ENCODE measurements around the gene TKFC.

Gene TKFC, protein sequence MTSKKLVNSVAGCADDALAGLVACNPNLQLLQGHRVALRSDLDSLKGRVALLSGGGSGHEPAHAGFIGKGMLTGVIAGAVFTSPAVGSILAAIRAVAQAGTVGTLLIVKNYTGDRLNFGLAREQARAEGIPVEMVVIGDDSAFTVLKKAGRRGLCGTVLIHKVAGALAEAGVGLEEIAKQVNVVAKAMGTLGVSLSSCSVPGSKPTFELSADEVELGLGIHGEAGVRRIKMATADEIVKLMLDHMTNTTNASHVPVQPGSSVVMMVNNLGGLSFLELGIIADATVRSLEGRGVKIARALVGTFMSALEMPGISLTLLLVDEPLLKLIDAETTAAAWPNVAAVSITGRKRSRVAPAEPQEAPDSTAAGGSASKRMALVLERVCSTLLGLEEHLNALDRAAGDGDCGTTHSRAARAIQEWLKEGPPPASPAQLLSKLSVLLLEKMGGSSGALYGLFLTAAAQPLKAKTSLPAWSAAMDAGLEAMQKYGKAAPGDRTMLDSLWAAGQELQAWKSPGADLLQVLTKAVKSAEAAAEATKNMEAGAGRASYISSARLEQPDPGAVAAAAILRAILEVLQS

DNA sequence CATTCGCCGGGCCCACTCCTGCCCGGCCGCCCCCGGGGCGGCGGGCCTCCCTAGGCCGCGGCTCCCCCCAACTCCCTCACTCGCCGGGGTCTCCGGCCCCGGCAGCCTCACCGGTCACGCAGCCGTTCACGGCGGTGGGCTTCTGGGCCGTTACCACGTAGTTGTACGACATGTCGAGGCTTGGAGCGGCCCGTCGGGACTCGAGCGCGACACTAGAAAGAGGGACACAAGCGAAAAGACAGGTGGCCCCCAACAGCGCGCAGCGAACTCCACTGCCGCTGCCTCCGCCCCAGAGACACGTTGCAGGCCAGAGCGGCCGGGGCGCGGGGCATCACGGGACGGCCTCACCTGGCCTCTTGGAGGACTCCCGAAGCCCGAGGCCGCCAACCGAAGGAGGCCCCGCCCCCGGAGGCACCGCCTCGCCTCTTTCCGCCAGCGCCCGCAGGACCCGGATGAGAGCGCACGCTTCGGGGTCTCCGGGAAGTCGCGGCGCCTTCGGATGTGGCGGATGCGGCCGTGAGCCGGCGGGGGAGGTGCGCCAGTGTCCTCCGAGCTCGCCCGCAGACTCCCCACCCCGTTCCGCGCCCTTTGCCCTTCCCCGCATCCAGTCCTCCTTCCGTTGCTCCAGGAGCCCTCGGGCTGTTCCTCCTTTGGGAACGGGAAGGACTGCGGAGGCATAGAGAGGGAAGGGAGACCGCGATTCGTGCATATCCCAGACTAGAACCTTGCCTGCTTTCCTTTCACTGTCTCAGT is at the start of gene TKFC, which contains the start of gene DDB1:
TSS of gene TKFC (plus strand) at position 432 of the 753 bp plus-strand sequence. CDS start 1,501 bp downstream, outside the sequence.
TSS of gene DDB1 (minus strand) at position 309 of the 753 bp plus-strand sequence. CDS start at position 172, 137 bp downstream.
- peak; percentile 99 for DNase-seq (ENCODE audit: extremely low spot score)
- ChIA-PET POLR2A (no interaction called here), CTCF (interaction anchor here (1.3 to 14.3 kb wide), 6 partner anchors 9 to 59 kb away, joined by 4 to 501 read pairs (median 41); partner anchors contain the start of genes CYB561A3, TMEM138 and TMEM216)
- TF ChIP-seq, protein P1, sequence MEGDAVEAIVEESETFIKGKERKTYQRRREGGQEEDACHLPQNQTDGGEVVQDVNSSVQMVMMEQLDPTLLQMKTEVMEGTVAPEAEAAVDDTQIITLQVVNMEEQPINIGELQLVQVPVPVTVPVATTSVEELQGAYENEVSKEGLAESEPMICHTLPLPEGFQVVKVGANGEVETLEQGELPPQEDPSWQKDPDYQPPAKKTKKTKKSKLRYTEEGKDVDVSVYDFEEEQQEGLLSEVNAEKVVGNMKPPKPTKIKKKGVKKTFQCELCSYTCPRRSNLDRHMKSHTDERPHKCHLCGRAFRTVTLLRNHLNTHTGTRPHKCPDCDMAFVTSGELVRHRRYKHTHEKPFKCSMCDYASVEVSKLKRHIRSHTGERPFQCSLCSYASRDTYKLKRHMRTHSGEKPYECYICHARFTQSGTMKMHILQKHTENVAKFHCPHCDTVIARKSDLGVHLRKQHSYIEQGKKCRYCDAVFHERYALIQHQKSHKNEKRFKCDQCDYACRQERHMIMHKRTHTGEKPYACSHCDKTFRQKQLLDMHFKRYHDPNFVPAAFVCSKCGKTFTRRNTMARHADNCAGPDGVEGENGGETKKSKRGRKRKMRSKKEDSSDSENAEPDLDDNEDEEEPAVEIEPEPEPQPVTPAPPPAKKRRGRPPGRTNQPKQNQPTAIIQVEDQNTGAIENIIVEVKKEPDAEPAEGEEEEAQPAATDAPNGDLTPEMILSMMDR (IDR thresholded peaks at IDR 0.05; ENCODE audit: control extremely low read depth, extremely low read depth, low read depth, missing control alignments) = no peak

DNA sequence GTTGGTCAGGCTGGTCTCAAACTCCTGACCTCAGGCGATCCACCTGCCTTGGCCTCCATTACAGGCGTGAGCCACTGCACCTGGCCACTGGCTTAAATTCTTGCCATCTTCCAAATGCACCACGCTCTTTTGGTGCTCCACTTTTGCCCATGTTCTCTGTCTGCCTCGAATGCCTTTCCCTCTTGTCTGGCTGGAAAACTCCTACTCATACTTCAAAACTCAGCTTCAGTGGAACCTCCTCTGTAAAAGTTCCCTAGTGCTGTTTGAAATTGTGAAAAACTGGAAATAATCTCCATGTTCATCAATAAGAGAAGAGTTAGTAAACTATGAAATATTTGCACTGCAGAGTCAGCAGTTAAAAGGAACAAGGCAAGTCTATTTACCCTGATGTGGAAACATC is 49.4 kb upstream of the TKFC start:
- ChIA-PET POLR2A (no interaction called here), CTCF (interaction anchor here (0.8 kb wide), 1 partner anchor 10 kb away, joined by 3 read pairs; no protein-coding TSS in a partner anchor)
- TF ChIP-seq, protein P1 (IDR thresholded peaks at IDR 0.05; ENCODE audit: control extremely low read depth, extremely low read depth, low read depth, missing control alignments) = no peak
- no peak for DNase-seq (ENCODE audit: extremely low spot score)

DNA sequence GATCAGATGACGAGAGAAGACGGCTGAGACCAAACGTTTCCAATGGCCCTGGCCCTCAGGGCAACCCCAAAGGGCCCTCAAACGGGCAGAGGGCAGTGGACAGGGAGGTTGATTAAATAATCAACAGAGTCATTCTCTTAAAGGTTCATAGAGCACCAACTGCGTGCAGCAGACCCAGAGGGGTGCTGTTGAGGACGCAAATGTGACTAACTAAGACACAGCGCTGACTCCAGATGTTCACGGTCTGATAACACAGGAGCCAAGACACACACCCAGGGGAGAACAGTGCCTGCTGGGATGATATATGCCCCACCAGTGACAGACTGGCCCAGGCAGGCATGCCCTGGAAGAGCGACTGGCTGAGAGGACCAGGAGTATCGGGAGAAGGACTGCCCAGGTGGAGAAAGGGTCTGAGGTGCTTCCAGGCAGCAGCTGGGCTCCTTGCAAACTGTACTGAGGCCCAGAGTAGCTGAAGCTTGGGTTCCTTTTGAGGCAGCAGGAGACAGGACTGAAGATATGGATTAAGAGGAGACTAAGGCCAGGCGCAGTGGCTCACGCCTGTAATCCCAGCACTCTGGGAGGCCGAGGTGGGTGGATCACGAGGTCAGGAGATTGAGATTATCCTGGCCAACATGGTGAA is 45.6 kb upstream of the TKFC start:
- POLR2A ChIA-PET = interaction anchor here (0.6 kb wide), 1 partner anchor 25 kb away, joined by 4 read pairs; no protein-coding TSS in a partner anchor
- CTCF ChIA-PET = interaction anchor here (1.1 to 2.7 kb wide), 3 partner anchors 12 to 33 kb away, joined by 3 to 8 read pairs (median 4); no protein-coding TSS in a partner anchor
- no peak for DNase-seq (ENCODE audit: extremely low spot score)
- TF ChIP-seq, protein P1 (IDR thresholded peaks at IDR 0.05; ENCODE audit: control extremely low read depth, extremely low read depth, low read depth, missing control alignments) = no peak

DNA sequence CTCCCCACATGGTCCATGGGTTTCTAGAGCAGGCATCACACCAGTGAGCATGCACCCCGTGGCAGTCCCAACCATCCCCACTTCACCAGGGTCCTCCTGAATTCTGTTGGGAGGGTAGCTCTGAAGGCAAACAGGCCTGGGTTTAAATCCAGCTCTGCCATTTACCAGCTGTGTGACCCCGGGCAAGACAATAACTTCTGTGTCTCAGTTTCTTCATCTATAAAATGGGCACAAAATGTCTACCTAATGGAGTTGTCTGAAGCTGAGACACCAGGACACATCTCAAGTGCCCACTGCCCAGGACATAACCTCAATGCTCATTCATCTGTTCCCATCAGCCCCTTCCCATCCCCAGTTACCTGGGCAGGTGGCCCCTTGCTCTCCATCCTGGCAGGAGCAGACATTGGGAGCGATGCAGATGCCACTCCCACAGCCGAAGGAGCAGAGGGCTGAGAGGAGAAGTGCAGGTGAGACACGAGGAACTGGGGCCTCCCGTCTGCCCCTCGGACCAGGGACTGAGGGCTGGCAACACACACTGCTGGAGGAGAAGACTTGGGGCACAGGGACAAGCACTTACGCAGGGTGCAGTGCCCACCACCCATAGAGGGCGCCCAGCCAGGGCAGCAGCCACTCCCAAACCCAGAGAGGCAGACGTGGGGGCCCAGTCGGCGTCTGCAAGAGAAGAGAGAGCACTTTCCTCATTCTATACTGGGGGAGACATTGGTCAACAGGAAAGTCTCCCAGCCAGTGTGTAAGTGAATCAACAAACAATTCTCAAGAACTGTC is 41.9 kb upstream of the TKFC start:
- TF ChIP-seq, protein P1 (IDR thresholded peaks at IDR 0.05; ENCODE audit: control extremely low read depth, extremely low read depth, low read depth, missing control alignments) = peak; percentile 21
- DNase-seq (ENCODE audit: extremely low spot score) = no peak
- CTCF ChIA-PET = interaction anchor here (0.9 to 2.1 kb wide), 3 partner anchors 11 to 37 kb away, joined by 3 to 6 read pairs (median 3); no protein-coding TSS in a partner anchor
- POLR2A ChIA-PET = no interaction called here

DNA sequence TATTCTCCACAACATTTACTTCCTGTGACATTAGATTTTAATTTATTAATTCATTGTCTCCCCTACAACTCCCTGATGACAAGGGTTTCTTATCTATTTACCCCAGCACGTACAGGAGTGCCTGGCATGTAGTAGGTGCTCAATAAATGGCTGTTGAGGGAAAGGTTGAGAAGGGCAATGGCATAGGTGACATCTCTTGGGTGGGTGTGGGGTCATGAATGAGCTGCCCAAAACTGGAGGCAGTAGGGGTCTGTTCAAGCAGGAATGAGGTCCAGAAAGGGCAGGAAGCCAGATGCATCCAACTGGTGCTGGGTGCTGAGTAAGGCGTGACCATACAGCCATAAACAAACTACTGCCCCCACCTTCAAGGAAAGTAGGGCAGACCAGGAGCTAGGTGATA is 40.7 kb upstream of the TKFC start:
- ChIA-PET POLR2A (no interaction called here), CTCF (interaction anchor here (1.0 to 1.6 kb wide), 3 partner anchors 38 to 93 kb away, joined by 3 to 7 read pairs (median 4); no protein-coding TSS in a partner anchor)
- DNase-seq (ENCODE audit: extremely low spot score) = no peak
- TF ChIP-seq, protein P1 (IDR thresholded peaks at IDR 0.05; ENCODE audit: control extremely low read depth, extremely low read depth, low read depth, missing control alignments) = no peak

All from GM10248 (cell line).